Head of caudate nucleus (tissue), 42 donors: Measurements from ENCODE around the gene MYCBP2.

Experiments
- DNase-seq, 42 donors: peaks; one replicate each; pipeline versions ENCODE4 v3.0.0 to v3.0.0-alpha.2; 2020 to 2021; ENCODE audit warnings: mixed read lengths in 7 of 42
- intact Hi-C: fragments of 100-400 bp; cut with DNase I; formaldehyde crosslinking; loops from one replicate; pipeline ENCODE4 v1.15.0; 2022

The MYCBP2 gene

DNA sequence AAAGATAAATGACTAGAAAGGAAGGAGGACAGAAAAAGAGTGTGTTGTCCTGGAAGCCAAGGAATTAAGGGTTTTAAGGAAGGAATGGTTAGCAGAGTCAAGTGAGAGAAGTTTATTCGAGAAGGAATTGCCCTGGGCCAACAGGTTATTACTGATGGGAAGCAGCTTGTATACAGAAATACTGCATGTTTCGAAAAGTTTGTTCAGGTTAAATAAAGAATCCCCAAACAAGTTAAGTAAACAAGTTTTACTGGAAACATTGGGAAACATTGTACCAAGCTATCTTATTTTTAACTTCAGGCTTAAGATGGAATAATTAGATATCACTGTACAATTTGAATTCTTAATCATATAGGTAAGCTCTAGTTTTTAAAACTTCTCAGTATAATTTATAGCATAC lies 271.7 kb downstream of the MYCBP2 start:
- intact Hi-C loops: no loop called here
- no peak for DNase-seq

DNA sequence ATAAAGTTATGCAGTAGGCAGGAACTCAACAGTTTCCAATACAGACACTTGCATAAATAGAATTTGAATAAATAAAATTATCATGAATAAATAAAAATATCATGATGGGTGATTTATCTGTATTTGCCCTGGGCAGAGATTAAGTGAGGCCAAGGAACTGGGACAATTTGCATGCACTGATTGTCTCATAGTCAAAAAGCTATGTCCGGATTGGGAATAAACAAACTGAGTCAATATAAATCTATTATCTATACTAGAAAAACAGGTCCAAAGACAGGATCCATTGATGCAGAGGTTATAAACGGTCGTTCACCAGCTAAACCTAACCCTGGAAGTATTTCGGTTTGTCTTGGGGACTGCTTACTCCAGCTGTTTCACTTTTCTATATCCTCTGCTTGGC lies 273.7 kb downstream of the MYCBP2 start:
- DNase-seq: no peak
- intact Hi-C loops: no loop called here

- intact Hi-C loops: no loop called here
- DNase-seq: no peak
Observed at GRCh38 chr13:77048681-77049080, 278.2 kb downstream of the MYCBP2 start.

DNA sequence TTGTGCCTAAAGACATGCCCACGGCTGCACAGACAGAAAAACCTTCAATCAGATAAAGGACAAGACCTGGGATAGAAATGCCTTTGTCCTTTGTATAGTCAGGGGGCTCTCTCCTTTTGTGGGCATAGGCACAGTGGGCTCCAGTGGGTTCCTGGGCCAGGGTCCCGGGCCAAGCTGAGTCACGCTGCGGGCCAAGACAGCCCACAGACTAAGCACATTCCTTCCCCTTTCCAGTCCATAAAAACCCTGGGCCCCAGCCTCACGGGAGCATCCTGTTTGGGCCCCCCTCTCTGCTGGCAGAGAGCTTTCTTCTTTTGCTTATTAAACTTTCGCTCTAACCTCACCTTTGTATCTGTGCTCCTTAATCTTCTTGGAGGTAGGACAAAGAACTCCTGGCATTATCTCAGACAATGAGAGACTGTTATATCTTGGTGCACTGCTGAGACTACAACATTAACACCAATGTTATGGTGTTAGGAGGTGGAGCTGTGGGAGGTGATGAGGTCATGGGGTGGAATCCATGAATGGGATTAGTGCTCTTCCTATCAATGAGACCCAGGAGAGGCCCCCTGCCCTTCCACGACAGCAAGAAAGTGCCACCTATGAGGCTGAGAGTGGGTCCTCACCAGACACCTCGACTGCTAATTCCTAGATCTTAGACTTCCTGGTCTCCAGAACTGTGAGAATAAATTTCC lies 279.1 kb downstream of the MYCBP2 start:
- intact Hi-C loops: no loop called here
- DNase-seq: no peak

DNA sequence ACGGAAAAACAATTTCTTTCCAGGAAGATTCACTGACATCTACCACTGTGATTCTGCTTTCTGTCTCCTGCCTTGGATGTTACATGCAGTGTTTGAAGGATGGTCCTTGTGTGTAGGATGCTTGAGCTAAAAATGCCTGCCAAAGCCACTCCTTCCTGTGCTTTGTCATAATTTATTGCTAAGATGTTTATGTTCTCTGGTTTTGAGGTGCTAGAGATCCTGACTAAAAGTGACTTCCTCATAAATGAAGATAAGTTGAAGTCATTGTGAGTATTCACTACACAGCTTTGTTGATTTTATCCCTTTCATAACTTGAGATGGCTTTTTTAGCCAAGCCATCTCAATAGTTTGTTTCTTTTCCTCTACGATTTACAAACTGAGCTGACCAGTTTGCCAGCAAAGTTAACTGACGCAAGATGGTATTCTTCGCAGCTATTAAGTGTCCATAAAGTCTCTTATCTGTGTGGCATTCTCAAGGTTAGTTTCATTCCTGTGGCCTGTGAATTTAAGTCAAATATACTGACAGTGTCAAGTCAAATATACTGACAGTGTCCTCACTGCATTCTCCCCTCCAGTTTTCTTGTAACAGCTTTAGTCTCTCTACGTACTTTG lies 284.2 kb downstream of the MYCBP2 start:
- peak in 2 of 42 donors; percentile 28 to 58 for DNase-seq
- intact Hi-C loops: no loop called here

GRCh38 chr13:77040835-77041234 lies 286.1 kb downstream of the MYCBP2 start:
- intact Hi-C loops: no loop called here
- DNase-seq: no peak

DNA sequence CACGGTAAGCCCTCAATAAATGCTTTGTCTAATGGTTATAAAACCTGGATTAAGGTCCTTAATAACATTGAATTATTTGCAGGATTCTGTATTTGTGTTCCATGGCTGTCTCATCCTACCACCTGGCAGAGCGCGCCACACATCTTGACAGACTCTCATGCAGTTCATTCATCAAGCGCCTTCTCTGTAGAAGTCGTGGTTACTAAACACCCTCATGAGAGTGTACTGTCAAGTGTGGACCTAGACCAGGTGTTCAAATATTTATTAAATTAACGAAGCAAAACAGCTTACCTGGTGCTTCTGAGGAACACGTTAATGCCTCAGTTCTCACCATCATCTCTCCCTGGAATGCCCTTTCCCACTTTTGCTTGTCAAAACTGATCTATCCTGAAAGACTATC lies 286.8 kb downstream of the MYCBP2 start:
- DNase-seq: no peak
- intact Hi-C loops: no loop called here

DNA sequence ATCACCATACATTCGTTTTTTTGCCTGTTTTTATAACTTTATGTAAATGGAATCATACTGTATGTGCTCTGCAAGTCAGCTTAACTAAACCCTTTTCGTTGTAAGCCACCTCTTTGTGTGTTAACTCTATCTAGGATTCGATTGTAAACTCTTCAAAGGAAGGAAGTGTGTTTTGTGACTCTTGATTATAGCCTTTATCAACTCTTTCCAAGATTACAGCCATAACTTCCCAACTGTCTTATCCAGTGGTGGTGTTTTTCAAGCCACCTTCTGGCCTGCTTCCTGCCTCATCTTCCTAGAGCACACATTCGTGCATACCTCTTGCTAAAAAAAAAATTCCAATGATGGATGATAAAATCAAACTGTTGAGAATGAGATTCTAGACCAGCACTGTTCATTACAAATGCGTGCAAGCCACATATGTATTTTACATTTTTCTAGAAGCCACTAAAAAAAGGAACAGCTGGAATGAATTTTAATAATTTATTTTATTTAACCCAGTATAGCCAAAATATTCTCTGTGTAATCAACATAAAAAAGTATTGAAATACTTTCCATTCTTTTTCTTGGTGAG lies 287.9 kb downstream of the MYCBP2 start:
- intact Hi-C loops: no loop called here
- DNase-seq: no peak

- intact Hi-C loops: no loop called here
- DNase-seq: peak in 2 of 42 donors; percentile 30 to 33
Observed at GRCh38 chr13:77036279-77036678, 290.6 kb downstream of the MYCBP2 start.

GRCh38 chr13:77034881-77035280 lies 292.0 kb downstream of the MYCBP2 start:
- intact Hi-C loops: no loop called here
- DNase-seq: no peak

DNA sequence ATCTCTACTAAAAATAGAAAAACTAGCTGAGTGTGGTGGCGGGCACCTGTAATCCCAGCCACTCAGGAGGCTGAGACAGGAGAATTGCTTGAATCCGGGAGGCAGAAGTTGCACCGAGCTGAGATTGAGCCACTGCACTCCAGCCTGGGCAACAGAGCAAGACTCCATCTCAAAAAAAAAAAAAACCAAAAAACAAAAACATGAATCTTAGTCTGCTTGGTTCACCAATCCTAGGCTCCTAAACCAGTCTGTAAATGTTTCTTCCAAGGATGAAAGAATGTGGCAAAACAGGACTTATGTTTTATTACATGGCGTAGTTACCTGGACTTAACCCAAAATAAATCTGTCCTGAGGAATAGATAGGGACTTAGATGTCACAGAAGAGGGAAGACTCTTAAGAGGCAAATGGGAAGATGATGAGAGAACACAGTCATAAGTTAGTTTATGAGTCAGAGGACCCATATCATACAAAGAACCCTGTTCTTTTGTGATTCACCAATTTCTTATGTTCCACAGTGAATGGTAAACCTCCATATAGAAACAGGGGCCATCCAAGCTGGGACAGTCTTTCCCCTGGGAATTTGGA lies 293.1 kb downstream of the MYCBP2 start:
- no peak for DNase-seq
- intact Hi-C loops: no loop called here

DNA sequence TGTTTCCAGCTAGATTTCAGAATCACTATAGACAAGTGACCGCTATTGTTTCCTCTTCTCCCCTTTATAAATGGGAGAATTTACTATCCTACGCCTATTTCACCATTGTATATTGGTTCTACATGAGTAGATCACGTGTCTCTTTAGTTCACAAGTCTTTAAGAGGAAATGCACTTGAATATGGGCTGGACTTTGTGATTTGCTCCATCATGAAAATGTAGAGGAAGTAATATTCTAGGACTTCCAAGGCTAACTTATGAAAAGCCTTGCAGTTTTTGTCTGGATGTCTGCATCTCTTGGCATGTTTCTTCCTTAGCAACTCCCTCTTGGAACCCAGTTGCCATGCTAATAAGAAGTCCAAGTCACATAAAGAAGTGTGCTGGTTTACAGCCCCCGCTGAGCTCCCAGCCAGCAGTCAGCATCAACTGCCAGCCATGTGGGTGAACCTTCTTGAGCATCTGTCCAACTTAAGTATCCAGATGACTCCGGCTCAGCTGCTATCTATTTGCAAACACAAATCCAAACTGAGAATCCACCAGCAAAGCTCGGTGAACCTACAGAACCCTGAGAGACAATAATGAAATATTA lies 295.1 kb downstream of the MYCBP2 start:
- DNase-seq: no peak
- intact Hi-C loops: no loop called here

- intact Hi-C loops: loop anchor here (5.0 kb wide), 1 partner anchor 298 kb away; the partner anchor contains the start of gene MYCBP2
- DNase-seq: no peak
Observed at GRCh38 chr13:77029436-77029835, 297.5 kb downstream of the MYCBP2 start.

GRCh38 chr13:77028202-77028601 lies 298.7 kb downstream of the MYCBP2 start:
- DNase-seq: peak in 2 of 42 donors; percentile 17 to 55
- intact Hi-C loops: loop anchor here (5.0 kb wide), 1 partner anchor 299 kb away; the partner anchor contains the start of gene MYCBP2

- intact Hi-C loops: loop anchor here (2.0 to 5.0 kb wide), 2 partner anchors 34 to 300 kb away; partner anchors contain the start of genes CLN5 and MYCBP2
- DNase-seq: peak; percentile 69 to 95 (median 87)
Observed at GRCh38 chr13:77026861-77027621, 299.9 kb downstream of the MYCBP2 start, which contains the start of gene FBXL3. Gene FBXL3 (minus strand): TSS chr13:77027159. CDS start chr13:77021860, 5,299 bp downstream.

DNA sequence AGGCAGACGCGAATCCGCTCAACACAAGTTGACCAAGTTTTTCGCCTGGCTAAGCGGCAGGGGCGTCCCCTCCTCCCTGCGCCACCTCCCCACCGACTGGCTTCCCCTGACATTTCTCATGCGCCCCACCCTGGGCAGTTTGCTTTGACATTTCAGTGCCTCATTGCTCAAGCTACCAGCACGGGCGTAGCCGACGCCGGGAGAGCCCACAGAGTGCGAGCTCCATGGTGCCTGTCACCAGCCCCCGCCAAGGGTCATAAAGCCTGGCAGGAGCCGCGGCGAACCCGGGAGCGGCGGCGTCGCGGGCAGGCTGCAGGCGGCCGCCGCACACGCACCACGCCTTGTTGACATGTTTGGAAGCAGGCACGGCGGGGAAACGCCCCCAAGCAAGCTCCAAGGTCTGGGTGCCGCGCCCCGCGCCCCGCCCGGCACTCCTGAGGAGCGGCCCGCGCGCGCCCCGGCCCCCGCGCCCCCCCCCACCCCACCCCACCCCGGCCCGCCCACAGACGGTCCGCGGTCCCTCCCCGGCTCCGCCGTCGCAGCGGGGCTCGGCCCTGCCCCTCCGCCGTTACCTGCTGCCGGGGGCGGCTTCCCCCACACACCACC lies 300.5 kb downstream of the MYCBP2 start:
- intact Hi-C loops: loop anchor here (2.0 to 5.0 kb wide), 2 partner anchors 34 to 301 kb away; partner anchors contain the start of genes CLN5 and MYCBP2
- peak; percentile 36 to 84 (median 65) for DNase-seq

GRCh38 chr13:77022341-77022740 lies 304.6 kb downstream of the MYCBP2 start:
- DNase-seq: no peak
- intact Hi-C loops: no loop called here

- intact Hi-C loops: no loop called here
- DNase-seq: no peak
Observed at GRCh38 chr13:77019756-77020155, 307.1 kb downstream of the MYCBP2 start.
